ENCODE measurements around the gene ARHGAP22. TPM values are rescaled to one million over a fixed set of nuclear protein-coding genes. Genes with fewer than 3 reads are reported as not detected.
A peak's percentile ranks its signal among the peaks of the same experiment; 100 is the strongest.

The ARHGAP22 gene
- total and polyA plus RNA-seq, 2 of the 4 experiments (the other 2 are of a cell fraction), result 28.3 to 30.2 TPM

- H3K23ac ChIP-seq (ENCODE audit: low read depth, low read length), result no peak overlapping the region
- no peak overlapping the region for H3K14ac ChIP-seq (replicated peaks; ENCODE audit: low read depth, low read length)
- no peaks in the 10 kb centered on the region for H3K9me3 ChIP-seq (ENCODE audit: control insufficient read depth, insufficient read depth, low read length)
- dilution Hi-C loops (cut with HindIII; ENCODE audit: low sequenced_read_pairs, unreplicated experiment) (no loop called here), intact Hi-C loops (cut with micrococcal nuclease) (no loop called here), in situ Hi-C loops (cut with MboI; ENCODE audit: low sequenced_read_pairs) (no loop called here)
- H2AK9ac ChIP-seq (replicated peaks; ENCODE audit: low read depth, low read length, poor library complexity), result peak overlapping the region; percentile 2
- H3K4me1 ChIP-seq (ENCODE audit: control insufficient read depth, insufficient read depth, low read length), result peaks cover 17% of the 10 kb centered on the region
- ChIA-PET CTCF (no interaction called here), POLR2A (ENCODE audit: unreplicated experiment) (no interaction called here)
- peaks cover 8% of the 10 kb centered on the region for H4K20me1 ChIP-seq (ENCODE audit: insufficient read depth, low read length)
- H3K56ac ChIP-seq (ENCODE audit: extremely low read depth, insufficient read depth, low read length), result no peak overlapping the region
- no peak overlapping the region for H2AFZ ChIP-seq (replicated peaks; ENCODE audit: low read length, poor library complexity)
- no peak overlapping the region for H2BK5ac ChIP-seq (ENCODE audit: low read depth, low read length, poor library complexity, severe bottlenecking)
- H4K5ac ChIP-seq (ENCODE audit: low read depth, low read length), result no peak overlapping the region
- H3K4ac ChIP-seq (ENCODE audit: low read depth, low read length), result no peak overlapping the region
- H3K27me3 ChIP-seq (ENCODE audit: control insufficient read depth, insufficient read depth, low read length), result no peaks in the 10 kb centered on the region
- no peak overlapping the region for H2BK15ac ChIP-seq (ENCODE audit: low read depth, low read length)
- no peak overlapping the region for H3K4me2 ChIP-seq (ENCODE audit: low read depth, low read length)
- H3K9ac ChIP-seq (ENCODE audit: low read depth, low read length), result no peak overlapping the region
- ATAC-seq (ENCODE audit: low read depth), result no peak
- BruUV-seq (replicated peaks), result no TSS peak
- H2BK120ac ChIP-seq (ENCODE audit: low read depth, low read length), result no peak overlapping the region
- no CpG with 5 or more reads among the region's 3 CpGs for WGBS, 2 experiments (ENCODE audit: extremely low coverage in 2 of 2, insufficient read length in 1 of 2)
- H2AK5ac ChIP-seq (ENCODE audit: low read depth, low read length), result no peak overlapping the region
- H4K8ac ChIP-seq (ENCODE audit: low read depth in 2 of 2, low read length in 2 of 2), result no peak overlapping the region
- H3K79me1 ChIP-seq (ENCODE audit: low read depth in 1 of 2, low read length in 2 of 2), result peaks cover 20 to 67% of the 10 kb centered on the region in 2 experiments
- H3K4me3 ChIP-seq (ENCODE audit: insufficient read depth, low read depth, low read length), result no peak overlapping the region
- no peak overlapping the region for H3K18ac ChIP-seq (ENCODE audit: low read depth, low read length)
- peaks cover 12% of the 10 kb centered on the region; the same call in 1 of the 2 replicates for H3K9me1 ChIP-seq (ENCODE audit: insufficient read depth, low read length)
- H3K27ac ChIP-seq (ENCODE audit: insufficient read depth, low read length), result no peak overlapping the region
- DNase-seq, result no peak
- no peak overlapping the region for H2BK20ac ChIP-seq (ENCODE audit: low read depth, low read length)
- H3K36me3 ChIP-seq (ENCODE audit: control insufficient read depth, insufficient read depth, low read length), result no peaks in the 10 kb centered on the region
- TF ChIP-seq FOS (IDR thresholded peaks at IDR 0.05; ENCODE audit: low read depth, low read length) (no peak), MXI1 (IDR thresholded peaks at IDR 0.05; ENCODE audit: borderline replicate concordance, low read depth, low read length) (no peak), RAD21 (IDR thresholded peaks at IDR 0.05; ENCODE audit: low read length) (no peak), RFX5 (IDR thresholded peaks at IDR 0.05; ENCODE audit: low read depth, low read length) (no peak), POLR2A (IDR thresholded peaks at IDR 0.05; ENCODE audit: low read depth, low read length) (no peak), NFE2L2 (IDR thresholded peaks at IDR 0.05; ENCODE audit: low read depth, low read length) (no peak), SMC3 (IDR thresholded peaks at IDR 0.05; ENCODE audit: low read depth, low read length) (no peak), RCOR1 (IDR thresholded peaks at IDR 0.05; ENCODE audit: insufficient replicate concordance, low read length) (no peak), BHLHE40 (IDR thresholded peaks at IDR 0.05; ENCODE audit: low read depth, low read length) (no peak), MAFK (IDR thresholded peaks at IDR 0.05; ENCODE audit: low read depth, low read length) (no peak)
- TF ChIP-seq, protein P1, sequence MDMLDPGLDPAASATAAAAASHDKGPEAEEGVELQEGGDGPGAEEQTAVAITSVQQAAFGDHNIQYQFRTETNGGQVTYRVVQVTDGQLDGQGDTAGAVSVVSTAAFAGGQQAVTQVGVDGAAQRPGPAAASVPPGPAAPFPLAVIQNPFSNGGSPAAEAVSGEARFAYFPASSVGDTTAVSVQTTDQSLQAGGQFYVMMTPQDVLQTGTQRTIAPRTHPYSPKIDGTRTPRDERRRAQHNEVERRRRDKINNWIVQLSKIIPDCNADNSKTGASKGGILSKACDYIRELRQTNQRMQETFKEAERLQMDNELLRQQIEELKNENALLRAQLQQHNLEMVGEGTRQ (IDR thresholded peaks at IDR 0.05; ENCODE audit: low read depth, low read length), result no peak
- TF ChIP-seq, protein P2, sequence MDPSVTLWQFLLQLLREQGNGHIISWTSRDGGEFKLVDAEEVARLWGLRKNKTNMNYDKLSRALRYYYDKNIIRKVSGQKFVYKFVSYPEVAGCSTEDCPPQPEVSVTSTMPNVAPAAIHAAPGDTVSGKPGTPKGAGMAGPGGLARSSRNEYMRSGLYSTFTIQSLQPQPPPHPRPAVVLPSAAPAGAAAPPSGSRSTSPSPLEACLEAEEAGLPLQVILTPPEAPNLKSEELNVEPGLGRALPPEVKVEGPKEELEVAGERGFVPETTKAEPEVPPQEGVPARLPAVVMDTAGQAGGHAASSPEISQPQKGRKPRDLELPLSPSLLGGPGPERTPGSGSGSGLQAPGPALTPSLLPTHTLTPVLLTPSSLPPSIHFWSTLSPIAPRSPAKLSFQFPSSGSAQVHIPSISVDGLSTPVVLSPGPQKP (IDR thresholded peaks at IDR 0.05; ENCODE audit: borderline replicate concordance, low read depth, low read length), result no peak
- TF ChIP-seq, protein P3, sequence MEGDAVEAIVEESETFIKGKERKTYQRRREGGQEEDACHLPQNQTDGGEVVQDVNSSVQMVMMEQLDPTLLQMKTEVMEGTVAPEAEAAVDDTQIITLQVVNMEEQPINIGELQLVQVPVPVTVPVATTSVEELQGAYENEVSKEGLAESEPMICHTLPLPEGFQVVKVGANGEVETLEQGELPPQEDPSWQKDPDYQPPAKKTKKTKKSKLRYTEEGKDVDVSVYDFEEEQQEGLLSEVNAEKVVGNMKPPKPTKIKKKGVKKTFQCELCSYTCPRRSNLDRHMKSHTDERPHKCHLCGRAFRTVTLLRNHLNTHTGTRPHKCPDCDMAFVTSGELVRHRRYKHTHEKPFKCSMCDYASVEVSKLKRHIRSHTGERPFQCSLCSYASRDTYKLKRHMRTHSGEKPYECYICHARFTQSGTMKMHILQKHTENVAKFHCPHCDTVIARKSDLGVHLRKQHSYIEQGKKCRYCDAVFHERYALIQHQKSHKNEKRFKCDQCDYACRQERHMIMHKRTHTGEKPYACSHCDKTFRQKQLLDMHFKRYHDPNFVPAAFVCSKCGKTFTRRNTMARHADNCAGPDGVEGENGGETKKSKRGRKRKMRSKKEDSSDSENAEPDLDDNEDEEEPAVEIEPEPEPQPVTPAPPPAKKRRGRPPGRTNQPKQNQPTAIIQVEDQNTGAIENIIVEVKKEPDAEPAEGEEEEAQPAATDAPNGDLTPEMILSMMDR (conservative IDR thresholded peaks at IDR 0.05; ENCODE audit: low read depth, low read length), result no peak
- H4K91ac ChIP-seq (ENCODE audit: insufficient read depth, low read depth, low read length), result no peak overlapping the region
Measured at GRCh38 chr10:48468130-48468790, 136.6 kb downstream of the ARHGAP22 start.

All from IMR-90 (cell line).